Endometrial microvascular endothelial cells (primary cell): ENCODE results near the gene ADORA2A. TPM values are rescaled to one million over a fixed set of nuclear protein-coding genes. Genes with fewer than 3 reads are reported as not detected.

Experiments
- in situ Hi-C: cut with HindIII; loops from 2 replicates; pipeline ENCODE4 v1.10.0; 2017; ENCODE audit warnings: low sequenced_read_pairs, low pct_unique_long_range_greater_than_20kb; ENCODE audit errors: inconsistent ontology term
- total RNA-seq: library from RNA; depleted of rRNA; stranded (reverse); fragments of >200 nt; gene quantifications from one replicate; pipeline ENCODE4 v1.2.3, GENCODE V29; 2015; ENCODE audit errors: inconsistent ontology term

The ADORA2A gene
- total RNA-seq, 1 donor from 2014 or later, result 2.1 TPM

DNA sequence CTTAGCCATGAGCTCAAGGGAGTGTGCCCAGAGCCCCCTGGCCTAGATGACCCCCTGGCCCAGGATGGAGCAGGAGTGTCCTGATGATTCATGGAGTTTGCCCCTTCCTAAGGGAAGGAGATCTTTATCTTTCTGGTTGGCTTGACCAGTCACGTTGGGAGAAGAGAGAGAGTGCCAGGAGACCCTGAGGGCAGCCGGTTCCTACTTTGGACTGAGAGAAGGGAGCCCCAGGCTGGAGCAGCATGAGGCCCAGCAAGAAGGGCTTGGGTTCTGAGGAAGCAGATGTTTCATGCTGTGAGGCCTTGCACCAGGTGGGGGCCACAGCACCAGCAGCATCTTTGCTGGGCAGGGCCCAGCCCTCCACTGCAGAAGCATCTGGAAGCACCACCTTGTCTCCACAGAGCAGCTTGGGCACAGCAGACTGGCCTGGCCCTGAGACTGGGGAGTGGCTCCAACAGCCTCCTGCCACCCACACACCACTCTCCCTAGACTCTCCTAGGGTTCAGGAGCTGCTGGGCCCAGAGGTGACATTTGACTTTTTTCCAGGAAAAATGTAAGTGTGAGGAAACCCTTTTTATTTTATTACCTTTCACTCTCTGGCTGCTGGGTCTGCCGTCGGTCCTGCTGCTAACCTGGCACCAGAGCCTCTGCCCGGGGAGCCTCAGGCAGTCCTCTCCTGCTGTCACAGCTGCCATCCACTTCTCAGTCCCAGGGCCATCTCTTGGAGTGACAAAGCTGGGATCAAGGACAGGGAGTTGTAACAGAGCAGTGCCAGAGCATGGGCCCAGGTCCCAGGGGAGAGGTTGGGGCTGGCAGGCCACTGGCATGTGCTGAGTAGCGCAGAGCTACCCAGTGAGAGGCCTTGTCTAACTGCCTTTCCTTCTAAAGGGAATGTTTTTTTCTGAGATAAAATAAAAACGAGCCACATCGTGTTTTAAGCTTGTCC, 14.3 kb downstream of the ADORA2A start:
- in situ Hi-C loops, result no loop called here

DNA sequence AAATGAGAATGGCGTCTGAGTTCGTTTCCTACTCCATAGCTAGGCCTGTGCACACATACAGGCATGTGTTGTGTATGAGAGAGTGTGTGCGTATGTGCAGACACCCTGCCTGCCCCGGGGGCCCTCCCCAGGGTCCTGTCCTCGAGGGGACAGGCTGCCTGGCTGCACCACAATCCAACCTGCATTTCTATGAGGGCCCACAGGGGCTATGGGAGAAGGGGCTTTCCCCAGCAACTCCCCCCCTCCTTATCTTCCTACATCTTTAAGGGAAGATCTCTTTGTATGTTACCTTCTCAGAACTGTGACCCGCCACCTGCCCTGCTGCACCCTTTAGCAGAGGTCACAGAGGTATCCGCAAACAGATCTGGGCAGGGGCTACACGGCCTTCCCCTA, 14.9 kb downstream of the ADORA2A start:
- in situ Hi-C loops, result no loop called here

DNA sequence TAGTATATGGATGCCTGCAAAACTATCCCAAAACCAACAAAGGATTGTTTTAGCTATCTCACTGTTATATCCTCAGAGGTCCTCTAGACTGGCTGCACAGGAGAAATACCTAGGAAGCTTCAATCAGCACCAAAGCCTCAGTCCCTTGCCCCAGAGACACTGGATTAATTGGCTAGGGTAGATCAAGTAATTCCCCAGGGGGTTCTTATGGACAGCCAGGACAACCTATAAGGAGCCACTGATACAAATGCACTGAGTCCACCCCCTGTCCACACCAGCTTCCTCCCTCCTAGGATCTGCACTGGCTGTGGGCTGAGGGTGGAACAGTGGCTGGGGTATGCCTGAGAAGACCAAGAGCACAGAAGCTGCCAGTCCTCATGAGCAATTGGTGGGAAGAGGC, 16.3 kb downstream of the ADORA2A start:
- in situ Hi-C loops, result no loop called here

DNA sequence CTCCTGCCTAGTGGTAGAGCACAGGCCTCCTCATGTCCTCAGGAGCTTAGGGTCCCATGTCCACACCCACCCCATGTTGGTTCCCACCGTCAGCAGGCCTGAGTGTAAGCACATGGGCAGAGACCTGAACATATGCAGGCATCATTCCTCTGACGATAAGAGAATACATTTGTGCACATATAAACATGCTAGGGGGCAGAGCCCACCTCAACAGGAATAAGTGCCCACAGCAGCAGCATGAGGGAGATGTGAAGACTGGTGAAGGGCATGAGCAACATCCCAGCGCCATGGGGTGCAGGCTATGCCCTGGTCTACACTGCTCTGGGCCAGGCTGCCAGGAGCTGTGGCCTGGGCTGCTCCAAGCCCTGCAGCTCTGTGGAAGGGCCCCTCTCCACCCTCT, 16.9 kb downstream of the ADORA2A start:
- in situ Hi-C loops, result no loop called here

DNA sequence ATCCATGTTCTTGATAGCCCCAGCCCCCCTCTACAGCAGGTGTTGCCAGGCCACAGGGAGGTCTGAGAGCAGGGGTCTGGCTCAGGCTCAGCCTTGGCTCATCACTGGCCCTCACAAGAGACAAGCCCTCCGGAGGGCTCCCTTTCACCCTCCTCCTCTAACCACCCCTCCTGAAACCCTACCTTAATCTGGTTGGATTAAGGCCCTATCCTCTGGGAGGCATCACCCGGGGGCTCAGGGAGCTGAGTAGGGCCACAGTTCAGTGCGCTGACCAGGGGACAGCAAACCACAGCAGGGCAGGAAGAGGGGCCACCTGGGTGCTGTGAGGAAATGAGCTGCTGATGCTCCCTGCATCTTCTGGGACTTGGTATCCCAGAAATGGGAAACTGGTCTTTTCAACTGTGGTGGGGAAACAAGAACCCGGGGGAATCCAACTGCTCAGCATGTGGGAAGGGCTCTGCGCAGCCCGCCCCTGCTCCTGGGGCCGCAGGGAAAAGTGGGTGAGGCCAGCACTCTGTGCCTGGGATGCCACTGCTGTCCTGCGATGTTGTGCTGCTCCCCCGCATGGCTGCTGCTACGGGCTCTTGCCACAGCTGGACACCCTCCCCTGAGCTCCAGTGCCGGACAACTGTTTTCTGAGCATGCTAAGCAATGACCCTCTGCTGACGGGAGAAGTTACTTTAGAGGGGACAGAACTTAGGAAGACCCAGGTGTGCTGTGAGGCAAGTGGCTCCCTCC, 17.5 kb downstream of the ADORA2A start:
- in situ Hi-C loops, result no loop called here

DNA sequence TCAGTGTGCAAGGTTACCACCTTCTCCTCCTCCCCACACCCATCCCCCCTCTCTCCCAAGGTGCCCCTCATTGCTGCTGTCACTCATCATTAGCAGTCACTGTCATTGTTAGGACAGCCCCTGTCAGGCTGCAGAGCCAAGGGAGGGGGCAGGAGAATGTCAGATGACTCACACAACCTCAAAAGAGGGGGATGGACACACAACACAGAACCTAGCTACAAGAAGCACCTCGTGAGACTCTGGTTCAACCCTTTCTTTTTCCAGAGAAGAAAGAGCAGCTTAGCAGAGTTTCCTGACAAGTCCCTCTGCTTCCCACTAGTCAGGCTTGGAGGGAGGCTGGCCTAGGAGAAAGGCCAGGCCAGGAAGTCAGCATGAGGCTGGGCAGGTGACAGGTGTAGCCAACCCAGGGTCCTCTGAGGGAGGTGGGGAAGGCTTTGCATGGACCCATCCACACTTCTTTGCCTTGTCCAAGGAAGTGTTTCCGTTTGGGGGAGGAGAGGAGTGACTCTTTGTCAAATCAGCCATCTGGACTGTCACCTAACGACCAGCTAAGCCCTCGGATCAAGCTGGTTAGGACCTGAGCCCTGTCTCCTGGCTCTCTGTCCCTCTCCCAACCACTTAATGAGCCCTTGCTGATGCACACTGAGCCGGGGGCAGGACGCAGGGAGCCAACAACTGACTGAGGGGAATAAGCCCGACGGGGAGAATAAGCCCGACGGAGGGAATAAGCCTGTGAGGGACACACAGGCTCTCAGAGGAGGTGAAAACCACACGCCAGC, 18.3 kb downstream of the ADORA2A start:
- in situ Hi-C loops, result no loop called here

DNA sequence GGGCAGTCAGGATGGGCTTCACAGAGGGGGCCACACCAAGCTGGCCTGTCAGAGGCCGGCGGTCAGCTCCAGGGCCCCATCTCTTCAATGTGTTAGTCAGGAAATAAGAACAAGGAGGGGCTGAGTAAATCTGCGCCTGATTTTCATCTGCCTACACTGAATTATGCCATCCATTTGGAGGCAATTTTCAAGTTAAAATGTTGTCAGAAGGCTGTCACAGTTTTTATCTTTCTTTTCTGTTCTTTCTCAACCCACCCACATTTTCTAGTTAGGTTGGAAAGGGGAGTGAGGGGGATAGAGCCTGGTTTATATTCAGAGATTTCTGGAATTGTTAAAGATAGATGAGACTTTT, 18.8 kb downstream of the ADORA2A start:
- in situ Hi-C loops, result no loop called here

DNA sequence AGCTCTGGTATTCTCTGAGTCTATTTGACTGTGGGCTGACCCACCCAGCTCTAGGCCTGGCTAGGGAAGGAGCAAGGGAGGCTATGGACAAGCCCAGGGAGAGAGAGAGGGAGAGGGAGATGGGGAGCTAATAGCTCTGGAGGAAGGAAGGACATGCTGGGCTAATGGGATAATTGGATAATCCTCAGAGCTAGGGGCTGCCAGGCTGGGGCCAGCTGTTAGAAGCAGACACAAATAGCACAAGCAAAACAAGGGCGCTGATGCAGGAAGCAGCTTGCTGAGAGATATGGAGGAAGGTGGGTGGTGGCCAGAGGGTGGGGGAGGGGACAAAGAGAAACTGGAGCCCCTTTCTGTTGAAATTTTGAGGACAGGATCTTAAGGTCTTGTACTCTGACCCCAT, 23.2 kb downstream of the ADORA2A start:
- in situ Hi-C loops, result no loop called here

DNA sequence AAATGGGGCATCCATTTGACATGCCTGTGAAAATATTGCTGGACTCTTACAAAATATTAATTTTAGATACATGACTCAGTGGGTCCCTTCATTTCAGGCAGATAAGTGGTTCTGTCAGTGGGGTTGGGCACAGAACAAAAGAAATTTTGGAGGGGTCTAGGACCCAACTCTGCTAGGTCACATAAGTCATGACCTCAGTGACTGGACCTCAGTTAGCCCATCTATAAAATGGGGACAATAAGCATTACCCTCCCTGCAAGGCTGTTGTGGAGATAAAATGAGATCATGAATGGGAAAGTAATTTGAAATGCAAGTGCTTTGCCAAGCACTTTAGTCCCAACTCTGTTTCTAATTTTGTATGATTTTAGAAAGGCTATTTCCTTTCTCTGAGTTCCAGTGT, 23.8 kb downstream of the ADORA2A start:
- in situ Hi-C loops, result no loop called here

DNA sequence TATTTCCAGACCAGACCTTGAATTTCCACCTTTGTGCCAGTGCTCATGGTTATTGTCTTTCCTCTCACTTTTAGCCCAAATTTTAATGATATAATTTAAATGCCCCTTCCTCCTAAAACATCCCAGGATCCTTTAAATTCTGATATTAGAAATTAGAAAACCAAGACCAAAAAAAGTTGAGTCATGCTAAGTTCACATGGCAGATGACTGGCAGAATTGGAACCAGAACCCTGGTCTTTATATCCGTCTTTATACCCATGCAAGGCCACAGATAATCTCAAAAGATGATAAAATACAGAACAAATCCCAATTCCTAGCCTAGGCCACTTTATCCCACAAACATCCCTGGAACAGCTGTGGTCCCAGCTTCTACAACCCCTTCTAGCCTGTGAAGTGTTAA, 26.5 kb downstream of the ADORA2A start:
- in situ Hi-C loops, result no loop called here

DNA sequence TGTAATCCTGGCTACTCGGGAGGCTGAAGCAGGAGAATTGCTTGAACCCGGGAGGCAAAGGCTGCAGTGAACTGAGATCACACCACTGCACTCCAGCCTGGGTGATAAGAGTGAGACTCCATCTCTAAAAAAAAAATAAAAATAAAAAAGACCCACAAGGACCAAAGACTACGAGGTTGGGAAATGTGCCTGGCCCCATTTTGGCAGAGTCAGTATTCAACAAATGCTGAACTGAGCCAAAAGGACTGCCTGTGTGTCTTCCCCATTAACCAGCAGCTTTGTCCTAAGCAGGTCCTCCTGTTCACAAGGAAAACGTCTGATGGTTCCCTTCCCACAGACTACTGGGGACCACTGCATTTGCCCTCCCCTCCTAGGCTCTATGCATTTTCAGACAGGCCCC, 27.6 kb downstream of the ADORA2A start:
- in situ Hi-C loops, result no loop called here

DNA sequence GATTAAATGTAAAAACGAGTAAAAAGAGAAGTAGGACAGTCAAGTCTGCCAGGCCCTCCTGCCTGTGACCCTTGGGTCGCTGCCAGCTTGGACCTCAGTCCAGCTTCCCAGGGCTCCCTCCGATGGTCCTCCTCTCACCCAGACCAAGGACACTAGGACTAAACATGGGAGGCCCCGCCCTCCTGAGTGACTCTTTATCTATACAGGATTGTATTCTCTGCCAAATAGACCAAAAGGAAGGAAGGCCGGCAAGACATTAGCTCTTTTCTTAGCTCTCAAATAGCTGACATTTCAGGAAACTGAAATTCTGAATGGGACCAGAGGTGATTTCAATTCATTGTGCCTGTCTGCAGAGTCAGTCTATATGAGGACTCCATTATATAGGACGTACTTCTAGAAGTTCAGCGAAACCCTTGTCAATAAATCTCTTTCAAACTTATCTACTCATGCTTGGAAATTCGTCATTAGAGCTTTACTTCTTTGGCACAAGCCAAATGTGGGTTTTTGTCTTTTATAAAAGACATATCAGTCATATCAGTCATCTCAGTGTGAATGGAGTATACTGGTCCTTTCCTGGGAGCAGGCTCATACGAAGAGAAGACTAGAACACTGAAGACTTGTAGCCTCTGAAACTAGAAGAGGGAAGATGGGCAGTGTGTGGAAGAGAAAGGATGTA, 28.5 kb downstream of the ADORA2A start:
- in situ Hi-C loops, result no loop called here

DNA sequence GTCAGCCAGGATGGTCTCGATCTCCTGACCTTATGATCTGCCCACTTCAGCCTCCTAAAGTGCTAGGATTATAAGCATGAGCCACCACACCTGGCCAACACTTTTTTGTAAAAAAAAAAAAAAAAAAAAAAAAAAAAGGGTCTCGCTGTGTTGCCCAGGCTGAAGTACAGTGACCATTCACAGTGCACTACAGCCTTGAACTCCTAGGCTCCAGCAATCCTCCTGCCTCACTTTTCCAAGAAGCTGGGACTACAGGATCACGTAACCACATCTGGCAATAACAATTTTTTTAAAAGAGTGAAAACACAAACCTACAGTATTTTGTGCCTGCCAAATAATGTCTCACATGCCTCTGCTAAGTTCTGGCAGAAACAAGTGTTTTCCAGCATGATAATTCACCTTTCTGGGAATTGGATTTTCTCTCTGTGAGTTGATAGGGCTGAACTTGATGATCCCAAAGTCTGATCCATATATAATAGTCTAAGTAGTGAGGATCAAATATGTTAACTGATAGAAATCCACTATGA, 30.6 kb downstream of the ADORA2A start:
- in situ Hi-C loops, result no loop called here

DNA sequence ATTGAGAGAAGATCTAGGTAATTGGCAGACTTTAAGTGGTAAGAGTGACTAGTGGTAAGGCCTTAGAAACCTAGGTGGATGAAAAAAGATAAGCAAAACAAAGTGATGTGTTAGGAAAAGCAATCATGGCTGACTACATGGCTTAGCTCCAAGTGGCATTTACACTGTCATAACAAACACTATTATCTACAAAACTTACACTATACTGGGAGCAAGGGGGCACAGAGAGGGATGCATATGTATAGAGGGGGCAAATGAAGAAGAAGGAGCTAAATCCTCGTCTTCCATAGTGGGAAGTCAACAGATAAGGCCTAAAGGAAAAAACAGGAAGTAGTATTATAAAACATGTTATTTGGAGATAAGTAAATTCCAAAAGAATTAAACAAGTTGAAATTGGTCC, 32.5 kb downstream of the ADORA2A start:
- in situ Hi-C loops, result no loop called here

DNA sequence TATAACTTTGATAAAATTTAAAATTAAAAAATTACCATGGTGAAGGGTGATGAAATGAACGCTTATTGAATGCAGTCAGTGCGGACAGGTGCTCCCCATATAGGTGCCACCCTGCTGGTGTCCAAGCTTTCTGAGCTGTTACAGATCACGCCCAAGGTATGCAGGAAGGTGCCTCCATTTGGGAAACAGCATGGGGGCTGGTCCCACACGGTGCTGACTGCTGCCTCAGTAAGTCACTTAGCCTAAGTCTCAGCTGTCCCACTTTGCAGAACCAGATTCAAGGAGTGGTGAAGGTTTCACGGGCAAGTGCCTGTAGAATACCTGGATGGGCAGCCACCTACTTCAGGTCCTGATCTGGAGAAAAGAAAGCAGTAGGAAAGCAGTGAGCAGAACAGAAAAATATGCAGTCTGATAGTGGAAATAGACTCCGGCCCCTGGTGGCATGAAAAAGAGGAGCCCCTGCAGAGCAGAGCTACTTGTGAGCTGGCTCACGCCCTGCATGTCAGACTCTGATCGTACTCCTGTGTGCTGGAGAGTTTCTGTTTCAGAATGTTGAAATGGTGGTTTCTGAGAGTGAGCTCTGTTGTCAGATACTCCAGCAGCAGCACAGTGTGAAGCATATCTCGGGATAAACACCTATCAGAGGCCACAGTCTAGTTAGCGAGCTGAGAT, 33.2 kb downstream of the ADORA2A start:
- in situ Hi-C loops, result no loop called here

DNA sequence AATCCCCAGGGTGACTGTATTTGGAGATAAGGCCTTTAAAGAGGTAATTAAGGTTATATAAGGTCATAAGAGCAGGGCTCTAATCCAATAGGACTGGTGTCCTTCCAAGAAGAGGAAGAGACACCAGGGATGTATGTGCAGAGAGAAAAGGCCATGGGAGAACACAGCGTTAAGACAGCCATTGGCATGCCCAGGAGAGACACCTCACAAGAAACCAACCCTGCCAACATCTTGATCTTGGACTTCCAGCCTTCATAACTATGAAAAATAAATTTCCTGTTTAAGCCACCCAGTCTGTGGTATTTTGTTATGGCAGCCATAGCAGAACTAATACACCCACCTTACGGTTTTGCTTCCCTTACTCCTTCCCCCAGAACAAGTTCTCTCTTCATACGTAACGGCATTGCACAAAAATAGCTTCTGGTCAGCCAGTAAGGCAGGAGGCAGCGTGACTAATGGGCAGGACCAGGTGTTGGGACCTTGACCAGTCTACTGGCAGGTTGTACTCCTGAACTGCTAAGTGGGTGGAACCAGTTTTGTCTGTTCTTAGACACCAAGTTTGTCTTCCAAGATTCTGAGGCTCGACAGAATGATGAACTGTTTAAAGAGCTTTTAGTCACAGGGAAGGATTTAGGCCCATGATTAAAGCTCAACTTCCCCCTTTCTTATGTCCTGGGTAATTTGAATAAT, 35.8 kb downstream of the ADORA2A start:
- in situ Hi-C loops, result no loop called here

DNA sequence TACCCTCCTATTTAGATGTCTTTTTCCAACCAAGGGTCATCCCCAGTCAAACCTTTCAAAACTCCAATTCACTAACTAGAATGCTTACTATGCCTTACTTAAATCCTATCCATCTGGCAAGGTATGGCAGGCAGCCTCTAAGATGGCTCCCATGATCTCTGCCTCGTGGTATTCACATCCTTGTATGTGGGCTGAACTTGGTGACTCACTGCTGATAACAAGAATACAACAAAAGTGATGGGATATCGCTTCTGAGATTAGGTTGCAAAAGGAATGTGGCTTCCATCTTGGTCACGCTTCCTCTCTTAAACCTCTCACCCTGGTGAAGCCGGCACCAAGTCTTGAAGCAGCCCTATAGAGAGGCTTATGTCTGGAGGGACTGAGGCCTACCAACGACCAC, 38.2 kb downstream of the ADORA2A start:
- in situ Hi-C loops, result no loop called here

DNA sequence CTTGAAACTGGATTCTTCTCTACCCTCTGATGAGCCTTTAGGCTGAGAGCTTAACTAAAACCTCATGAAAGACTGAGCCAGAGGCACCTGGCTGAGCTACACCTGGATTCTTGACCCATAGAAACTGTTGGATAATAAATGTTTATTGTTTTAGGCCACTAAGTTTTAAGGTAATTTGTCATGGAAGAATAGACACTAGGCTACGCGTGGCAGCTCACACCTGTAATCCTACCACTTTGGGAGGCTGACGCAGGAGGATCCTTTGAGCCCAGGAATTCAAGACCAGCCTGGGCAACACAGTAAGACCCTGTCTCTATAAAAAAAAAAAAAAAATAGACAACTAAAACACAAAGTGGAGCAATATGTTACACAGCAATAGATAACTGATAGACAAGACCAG, 38.6 kb downstream of the ADORA2A start:
- in situ Hi-C loops, result no loop called here
